K562 (cell line): ENCODE data around the gene POLR2L. TPM values are rescaled to one million over a fixed set of nuclear protein-coding genes. Genes with fewer than 3 reads are reported as not detected.

ENCODE experiments used
- ATAC-seq: fragments of 200-7000 bp; cut with Tn5 transposase; 3 replicates; pipeline ENCODE4 v1.9.1; 2020; ENCODE audit warnings: moderate library complexity
- BruUV-seq: library from RNA; stranded (reverse); fragments of 400-500 nt; replicated peaks from 2 replicates; lab custom pipeline; 2021; lab: Mats Ljungman, UMichigan
- CTCF ChIA-PET: fragments of 300-600 bp; formaldehyde crosslinking; extraction: SDS; loops from one replicate; lab custom pipeline; 2021; ENCODE audit warnings: low intra/inter-chr PET ratio; lab: Yijun Ruan, JAX
- POLR2A ChIA-PET: fragments of 300-600, 350-650 bp; sonication (Branson Sonifier 250); formaldehyde crosslinking; extraction: SDS; loops from one replicate; lab custom pipeline; 2021; ENCODE audit warnings: antibody characterized with exemption, inconsistent platforms; lab: Yijun Ruan, JAX
- DNase-seq, 4 experiments: peaks; one replicate each; pipeline versions ENCODE4 v3.0.0 to v3.0.0-alpha.2; 2011 to 2018; ENCODE audit warnings: low spot score in 3 of 4, mixed read lengths in 3 of 4; ENCODE audit errors: extremely low read depth in 1 of 4
- FAIRE-seq: peaks from 2 replicates; lab custom pipeline; 2011; peaks lifted over from hg19 to GRCh38; lab: Jason Lieb, UNC
- H2AFZ ChIP-seq: 2 replicates; pipeline ENCODE4 v1.6.0; 2011; ENCODE audit warnings: low read depth, low read length, control low read depth, inconsistent platforms
- H3K27ac ChIP-seq: fragments of 200-600 bp; 3 replicates; pipeline ENCODE4 v1.8.0; 2011; ENCODE audit warnings: low read depth, mild to moderate bottlenecking, control low read depth, inconsistent platforms, low read length, moderate library complexity, mixed read lengths; ENCODE audit errors: extremely low read depth
- H3K27me3 ChIP-seq, 2 experiments: fragments of 300-600 bp in 1 of 2; 2 replicates in 1 of 2; 3 replicates in 1 of 2; pipeline versions ENCODE4 v1.6.0 to v1.8.0; 2011; ENCODE audit warnings: inconsistent platforms in 2 of 2, low read length in 2 of 2, mild to moderate bottlenecking in 1 of 2, mixed read lengths in 1 of 2, moderate library complexity in 1 of 2; ENCODE audit not compliant: control insufficient read depth in 2 of 2, insufficient read depth in 2 of 2
- H3K36me3 ChIP-seq: fragments of 300-600 bp; 3 replicates; pipeline ENCODE4 v1.8.0; 2011; ENCODE audit warnings: mild to moderate bottlenecking, low read length, inconsistent platforms; ENCODE audit not compliant: control insufficient read depth, insufficient read depth
- H3K4me1 ChIP-seq, 2 experiments: fragments of 200-600 bp in 1 of 2; replicated peaks in 1 of 2; 2 replicates in 1 of 2; 3 replicates in 1 of 2; pipeline versions ENCODE4 v1.5.1 to v1.8.0; 2011; ENCODE audit warnings: inconsistent platforms in 2 of 2, low read length in 2 of 2, mild to moderate bottlenecking in 1 of 2, mixed read lengths in 1 of 2, moderate library complexity in 1 of 2; ENCODE audit not compliant: control insufficient read depth in 2 of 2, insufficient read depth in 2 of 2
- H3K4me2 ChIP-seq: 2 replicates; pipeline ENCODE4 v1.6.1; 2011; ENCODE audit warnings: low read length, control low read depth, inconsistent platforms, mixed read lengths; ENCODE audit not compliant: insufficient read depth
- H3K4me3 ChIP-seq: fragments of 200-600 bp; sonication (generic), shearing (Covaris generic); 2 replicates; pipeline ENCODE4 v1.5.1; 2016; ENCODE audit warnings: control low read depth, inconsistent platforms
- H3K79me2 ChIP-seq: fragments of 200-600 bp; 3 replicates; pipeline ENCODE4 v1.8.0; 2011; ENCODE audit warnings: low read length, inconsistent platforms; ENCODE audit not compliant: control insufficient read depth, insufficient read depth
- H3K9ac ChIP-seq, 2 experiments: 2 replicates each; pipeline versions ENCODE4 v1.6.0 to v1.6.1; 2011; ENCODE audit warnings: low read depth in 2 of 2, low read length in 2 of 2, control low read depth in 1 of 2, inconsistent platforms in 1 of 2, mild to moderate bottlenecking in 1 of 2, mixed read lengths in 1 of 2; ENCODE audit not compliant: insufficient read depth in 1 of 2
- H3K9me1 ChIP-seq: one replicate; pipeline ENCODE4 v1.6.0; 2011; ENCODE audit warnings: inconsistent platforms, mild to moderate bottlenecking, low read length, moderate library complexity; ENCODE audit not compliant: control insufficient read depth, insufficient read depth
- H3K9me3 ChIP-seq: replicated peaks from 2 replicates; pipeline ENCODE4 v1.5.1; 2011; ENCODE audit warnings: low read depth, low read length, inconsistent platforms; ENCODE audit not compliant: control insufficient read depth, insufficient read depth
- H4K20me1 ChIP-seq: replicated peaks from 2 replicates; pipeline ENCODE4 v1.6.1; 2011; ENCODE audit warnings: low read length, inconsistent platforms, mixed read lengths; ENCODE audit not compliant: control insufficient read depth, insufficient read depth
- CHCHD3 ChIP-seq: fragments of 250-450 bp; sonication (Bioruptor Pico); IDR thresholded peaks from 2 replicates; pipeline ENCODE4 v2.1.2; 2022; ENCODE audit warnings: mild to moderate bottlenecking
- CTBP1 ChIP-seq: fragments of 450-650 bp; IDR thresholded peaks from 2 replicates; pipeline ENCODE4 v1.6.1; 2016; ENCODE audit warnings: borderline replicate concordance
- EWSR1 ChIP-seq: fragments of 450-650 bp; IDR thresholded peaks from 2 replicates; pipeline ENCODE4 v1.6.1; 2018; ENCODE audit warnings: borderline replicate concordance, mild to moderate bottlenecking, low read depth, moderate library complexity; ENCODE audit not compliant: partially characterized antibody
- GABPB1 ChIP-seq: sonication (generic); formaldehyde crosslinking; IDR thresholded peaks from 2 replicates; pipeline ENCODE4 v1.8.0; 2022; ENCODE audit warnings: mild to moderate bottlenecking, missing genetic modification reagents
- HDGF ChIP-seq: fragments of 450-650 bp; IDR thresholded peaks from 2 replicates; pipeline ENCODE4 v1.6.1; 2016
- HLTF ChIP-seq: fragments of 450-650 bp; IDR thresholded peaks from 2 replicates; pipeline ENCODE4 v1.6.1; 2016
- JUN ChIP-seq, 2 experiments: sonication (generic) in 1 of 2; formaldehyde crosslinking in 1 of 2; IDR thresholded peaks; 2 replicates each; pipeline versions ENCODE4 v1.6.1 to v1.8.0; 2012 to 2022; ENCODE audit warnings: borderline replicate concordance in 2 of 2, mild to moderate bottlenecking in 2 of 2, improper control_type of control experiment in 1 of 2, low read depth in 1 of 2, low read length in 1 of 2, missing genetic modification reagents in 1 of 2
- KDM2B ChIP-seq: fragments of 250-450 bp; sonication (Bioruptor Pico); IDR thresholded peaks from 2 replicates; pipeline ENCODE4 v1.8.0; 2021; ENCODE audit warnings: mild to moderate bottlenecking, moderate library complexity
- KLF13 ChIP-seq: fragments of 450-650 bp; IDR thresholded peaks from 2 replicates; pipeline ENCODE4 v1.6.1; 2016; ENCODE audit warnings: missing genetic modification characterization, low read depth, mild to moderate bottlenecking, missing compliant biosample characterization, moderate library complexity, borderline replicate concordance
- NUFIP1 ChIP-seq: fragments of 450-650 bp; IDR thresholded peaks from 2 replicates; pipeline ENCODE4 v1.6.1; 2018; ENCODE audit not compliant: partially characterized antibody
- POLR2A ChIP-seq: fragments of 450-650 bp; conservative IDR thresholded peaks from 2 replicates; pipeline ENCODE4 v1.6.1; 2016
- POLR2G ChIP-seq: fragments of 200-400 bp; formaldehyde crosslinking; IDR thresholded peaks from 2 replicates; pipeline ENCODE4 v1.6.1; 2017; ENCODE audit warnings: low read depth, mild to moderate bottlenecking, antibody characterized with exemption, low read length, moderate library complexity
- POLR3A ChIP-seq: IDR thresholded peaks from 2 replicates; pipeline ENCODE4 v1.6.1; 2011; ENCODE audit warnings: borderline replicate concordance, mild to moderate bottlenecking, moderate library complexity; ENCODE audit not compliant: insufficient read length, insufficient read depth; ENCODE audit errors: extremely low read depth
- RBFOX2 ChIP-seq: fragments of 200-400 bp; formaldehyde crosslinking; IDR thresholded peaks from 2 replicates; pipeline ENCODE4 v1.6.1; 2017; ENCODE audit warnings: low read depth, mild to moderate bottlenecking, low read length, moderate library complexity
- SMARCA4 ChIP-seq: fragments of 450-650 bp; IDR thresholded peaks from 2 replicates; pipeline ENCODE4 v1.6.1; 2016
- SNIP1 ChIP-seq: fragments of 450-650 bp; IDR thresholded peaks from 2 replicates; pipeline ENCODE4 v1.7.1; 2017; ENCODE audit warnings: low read depth, mild to moderate bottlenecking
- SUPT5H ChIP-seq: fragments of 450-650 bp; IDR thresholded peaks from 2 replicates; pipeline ENCODE4 v1.6.1; 2016
- ZNF121 ChIP-seq: sonication (generic); formaldehyde crosslinking; conservative IDR thresholded peaks from 2 replicates; pipeline ENCODE4 v1.8.0; 2022; ENCODE audit warnings: missing genetic modification reagents
- ZNF79 ChIP-seq: fragments of 250-450 bp; sonication (Bioruptor Pico); IDR thresholded peaks from 2 replicates; pipeline ENCODE4 v1.4.0; 2020; ENCODE audit warnings: low read depth, mild to moderate bottlenecking, moderate library complexity
- WGBS: fragments of 100-300 bp; shearing (Covaris generic); methylation state at CpG from one replicate; pipeline ENCODE4 v1.1.6; 2016; ENCODE audit warnings: low coverage, mixed read lengths; ENCODE audit not compliant: insufficient coverage; ENCODE audit errors: missing lambda C conversion rate; 5-methylcytosine and 5-hydroxymethylcytosine counted together
- in situ Hi-C: fragments of 300-500 bp; cut with MboI; formaldehyde crosslinking; loops from 4 replicates; pipeline ENCODE4 v1.15.0; 2018; ENCODE audit warnings: inconsistent platforms, mixed read lengths
- intact Hi-C: fragments of 100-400 bp; cut with micrococcal nuclease; formaldehyde crosslinking; loops from 2 replicates; pipeline ENCODE4 v1.14.2; 2022
- polyA plus RNA-seq, 8 experiments: library from polyadenylated mRNA; depleted of rRNA in 4 of 8; stranded (reverse) in 5 of 8; unstranded in 3 of 8; fragments of >200 nt; fragmentation: Nextera tagmentation in 2 of 8; fragmentation: Illumina TruSeq in 1 of 8; extraction: Ambion mirVana in 2 of 8; extraction: Trizol in 1 of 8; gene quantifications; 2 replicates each; pipeline versions ENCODE4 v1.2.1 to v1.2.3, GENCODE V29; 2011 to 2014; ENCODE audit warnings: inconsistent platforms in 1 of 8, missing spikeins in 1 of 8
- total RNA-seq, 7 experiments: library from RNA; depleted of rRNA in 6 of 7; stranded (reverse); fragments of >200 nt in 6 of 7; fragmentation: Illumina TruSeq in 2 of 7; extraction: Trizol in 2 of 7; gene quantifications; 2 replicates each; pipeline versions ENCODE4 v1.2.1 to v1.2.3, GENCODE V29; 2011 to 2021; ENCODE audit warnings: low replicate concordance in 1 of 7
- TF ChIP-seq, protein P1 (sequence below): fragments of 250-450 bp; sonication (Bioruptor Pico); IDR thresholded peaks from 2 replicates; pipeline ENCODE4 v1.8.0; 2022; ENCODE audit warnings: moderate library complexity, mild to moderate bottlenecking, inconsistent platforms

POLR2L gene
- total and polyA plus RNA-seq, 9 of the 15 experiments (the other 6 are each of a cell fraction or from before 2014, with no cell fraction given): 38.3 to 688 (median 108) TPM

DNA sequence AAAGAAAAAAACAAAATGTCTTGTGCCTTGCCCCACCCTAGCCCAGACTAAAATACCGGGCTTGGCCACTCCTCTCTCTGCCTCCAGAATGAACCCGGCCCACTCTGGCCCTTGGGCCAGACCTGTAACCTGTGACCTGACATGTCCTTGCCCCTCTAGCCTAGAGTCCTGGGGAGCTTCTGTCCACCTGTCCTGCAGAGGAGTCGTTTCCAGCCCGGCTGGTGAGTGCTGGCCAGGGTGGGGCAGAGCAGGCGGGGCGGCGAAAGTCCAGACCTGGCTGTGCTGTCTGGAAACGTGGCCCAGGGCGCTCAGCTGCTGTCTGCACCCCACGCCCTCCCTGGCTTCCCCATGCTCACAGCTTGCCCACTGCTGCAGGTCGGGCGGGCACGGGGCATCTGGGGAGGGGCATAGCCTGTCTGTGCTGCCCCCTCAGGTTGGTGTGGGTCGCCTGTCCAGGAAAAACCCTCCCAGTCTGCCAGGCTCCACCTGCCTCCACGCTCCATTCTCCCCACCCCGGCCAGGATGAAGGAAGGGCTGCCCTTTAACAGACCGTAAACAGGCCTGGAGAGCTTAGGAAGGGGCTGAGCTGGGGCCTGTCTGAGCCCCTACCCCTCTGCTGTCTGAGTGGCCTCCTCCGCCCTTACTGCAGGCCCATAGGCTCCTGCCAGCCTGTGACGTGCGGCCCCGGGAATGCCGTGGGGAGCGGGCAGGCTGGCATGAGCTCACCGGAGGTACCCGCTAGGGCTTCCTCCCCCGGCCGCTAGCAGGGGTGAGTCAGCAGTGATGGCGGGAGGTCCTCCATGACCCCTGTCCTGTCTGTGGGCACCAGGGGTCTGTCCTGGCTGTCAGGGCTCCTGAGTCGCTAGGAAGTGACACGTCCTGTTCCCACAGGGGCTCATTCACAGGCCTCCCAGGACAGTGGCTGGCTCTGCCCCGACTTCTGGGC is 7.7 kb downstream of the POLR2L start:
- intact Hi-C loops (no loop called here), in situ Hi-C loops (no loop called here)
- Histone ChIP-seq H3K4me1 (peaks cover 21 to 90% of the 10 kb centered on the region in 2 experiments; a peak in 4 of 5 replicates), H3K36me3 (peaks cover 49% of the 10 kb centered on the region; the same call in 2 of the 3 replicates), H3K27ac (peak overlapping the region; percentile 56; the same call in 1 of the 3 replicates), H4K20me1 (peaks cover 7% of the 10 kb centered on the region), H3K4me2 (peak overlapping the region; percentile 85), H3K4me3 (peak overlapping the region; percentile 87; the same call in 1 of the 2 replicates), H3K9me3 (no peaks in the 10 kb centered on the region), H3K9ac (peak overlapping the region in 1 of 2 experiments; percentile 88; a peak in 2 of 4 replicates), H3K9me1 (peaks cover 2% of the 10 kb centered on the region), H2AFZ (no peak overlapping the region), H3K27me3 (no peaks in the 10 kb centered on the region), H3K79me2 (peaks cover 57% of the 10 kb centered on the region)
- ChIA-PET POLR2A (interaction anchor here (0.7 to 2.2 kb wide), 8 partner anchors 8 to 80 kb away, joined by 3 to 20 read pairs (median 3); partner anchors contain the start of genes PNPLA2, POLR2L and TSPAN4), CTCF (no interaction called here)
- BruUV-seq: TSS peak; percentile 64
- 75% methylated on average over 25 of the region's 31 CpGs for WGBS
- no peak for ATAC-seq
- no peak for DNase-seq
- FAIRE-seq: no peak
- TF ChIP-seq JUN (IDR thresholded peaks at IDR 0.05; ENCODE audit: borderline replicate concordance, low read depth, low read length) (no peak), JUN (CRISPR knock-in tag; IDR thresholded peaks at IDR 0.05; ENCODE audit: borderline replicate concordance) (no peak), SUPT5H (no peak), ZNF121 (CRISPR knock-in tag) (peak; percentile 55), SMARCA4 (no peak), KLF13 (tag) (no peak), GABPB1 (CRISPR knock-in tag) (no peak), EWSR1 (no peak), ZNF79 (CRISPR knock-in tag) (no peak), POLR3A (no peak), HDGF (0 out of 2 replicates have a peak, but pooled peaks have one; percentile 4), KDM2B (no peak), NUFIP1 (no peak), POLR2G (peak; percentile 71), SNIP1 (no peak), CHCHD3 (CRISPR knock-in tag) (no peak), RBFOX2 (peak; percentile 63), CTBP1 (no peak), HLTF (no peak), POLR2A (no peak; the same call in 1 of the 2 replicates)
- TF ChIP-seq, protein P1, sequence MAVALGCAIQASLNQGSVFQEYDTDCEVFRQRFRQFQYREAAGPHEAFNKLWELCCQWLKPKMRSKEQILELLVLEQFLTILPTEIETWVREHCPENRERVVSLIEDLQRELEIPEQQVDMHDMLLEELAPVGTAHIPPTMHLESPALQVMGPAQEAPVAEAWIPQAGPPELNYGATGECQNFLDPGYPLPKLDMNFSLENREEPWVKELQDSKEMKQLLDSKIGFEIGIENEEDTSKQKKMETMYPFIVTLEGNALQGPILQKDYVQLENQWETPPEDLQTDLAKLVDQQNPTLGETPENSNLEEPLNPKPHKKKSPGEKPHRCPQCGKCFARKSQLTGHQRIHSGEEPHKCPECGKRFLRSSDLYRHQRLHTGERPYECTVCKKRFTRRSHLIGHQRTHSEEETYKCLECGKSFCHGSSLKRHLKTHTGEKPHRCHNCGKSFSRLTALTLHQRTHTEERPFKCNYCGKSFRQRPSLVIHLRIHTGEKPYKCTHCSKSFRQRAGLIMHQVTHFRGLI (CRISPR knock-in tag): no peak
